Common myeloid progenitor, CD34-positive (primary cell): ENCODE results near the gene SNAI3.

ENCODE experiments used
- CTCF ChIA-PET: fragments of 350-600 bp; sonication (Branson Sonifier 250); formaldehyde crosslinking; loops from one replicate; lab custom pipeline; 2021; ENCODE audit warnings: antibody characterized with exemption; lab: Charles Lee
- POLR2A ChIA-PET: fragments of 350-600 bp; sonication (Branson Sonifier 250); formaldehyde crosslinking; loops from one replicate; lab custom pipeline; 2021; ENCODE audit warnings: antibody characterized with exemption; lab: Charles Lee
- DNase-seq, 3 donors: peaks; one replicate each; pipeline versions ENCODE4 v3.0.0 to v3.0.0-alpha.2; 2013
- H3K27ac ChIP-seq, 2 experiments: 1 replicate in 1 of 2; 2 replicates in 1 of 2; pipeline ENCODE4 v1.7.0; 2013; ENCODE audit warnings: inconsistent platforms in 2 of 2, low read length in 2 of 2, mild to moderate bottlenecking in 2 of 2, low read depth in 1 of 2, moderate library complexity in 1 of 2; ENCODE audit not compliant: severe bottlenecking in 2 of 2, insufficient read depth in 1 of 2, poor library complexity in 1 of 2
- H3K27me3 ChIP-seq, 5 experiments: replicated peaks in 2 of 5; 1 replicate in 3 of 5; 2 replicates in 2 of 5; pipeline versions ENCODE4 v1.6.1 to v1.7.0; 2013; ENCODE audit warnings: low read length in 4 of 5, mild to moderate bottlenecking in 2 of 5, moderate library complexity in 2 of 5, inconsistent platforms in 1 of 5; ENCODE audit not compliant: insufficient read depth in 5 of 5, control insufficient read depth in 4 of 5
- H3K36me3 ChIP-seq, 4 experiments: 1 replicate in 2 of 4; 2 replicates in 2 of 4; pipeline versions ENCODE4 v1.6.1 to v1.7.0; 2013; ENCODE audit warnings: low read length in 3 of 4, control low read depth in 1 of 4, mild to moderate bottlenecking in 1 of 4; ENCODE audit not compliant: control insufficient read depth in 4 of 4, insufficient read depth in 4 of 4
- H3K4me1 ChIP-seq, 4 experiments: 1 replicate in 3 of 4; 2 replicates in 1 of 4; pipeline versions ENCODE4 v1.6.1 to v1.7.1; 2013; ENCODE audit warnings: low read length in 3 of 4, mild to moderate bottlenecking in 3 of 4, control low read depth in 1 of 4, inconsistent platforms in 1 of 4, moderate library complexity in 1 of 4; ENCODE audit not compliant: control insufficient read depth in 4 of 4, insufficient read depth in 4 of 4; ENCODE audit errors: control extremely low read depth in 1 of 4
- H3K4me3 ChIP-seq, 7 experiments: 1 replicate in 4 of 7; 2 replicates in 3 of 7; pipeline versions ENCODE4 v1.5.1 to v1.7.0; 2013; ENCODE audit warnings: mild to moderate bottlenecking in 7 of 7, low read length in 6 of 7, moderate library complexity in 6 of 7, inconsistent platforms in 2 of 7, low read depth in 2 of 7, control low read depth in 1 of 7; ENCODE audit not compliant: insufficient read depth in 4 of 7, control insufficient read depth in 1 of 7; ENCODE audit errors: extremely low read depth in 1 of 7
- H3K9me3 ChIP-seq, 5 experiments: 1 replicate in 4 of 5; 2 replicates in 1 of 5; pipeline versions ENCODE4 v1.6.1 to v1.7.1; 2013; ENCODE audit warnings: low read length in 4 of 5, mild to moderate bottlenecking in 2 of 5, inconsistent platforms in 1 of 5, low read depth in 1 of 5, moderate library complexity in 1 of 5; ENCODE audit not compliant: control insufficient read depth in 4 of 5, insufficient read depth in 2 of 5; ENCODE audit errors: control extremely low read depth in 1 of 5
- WGBS: methylation state at CpG from one replicate; pipeline ENCODE4 v1.1.5; 2013; ENCODE audit not compliant: insufficient coverage; 5-methylcytosine and 5-hydroxymethylcytosine counted together

SNAI3 gene

DNA sequence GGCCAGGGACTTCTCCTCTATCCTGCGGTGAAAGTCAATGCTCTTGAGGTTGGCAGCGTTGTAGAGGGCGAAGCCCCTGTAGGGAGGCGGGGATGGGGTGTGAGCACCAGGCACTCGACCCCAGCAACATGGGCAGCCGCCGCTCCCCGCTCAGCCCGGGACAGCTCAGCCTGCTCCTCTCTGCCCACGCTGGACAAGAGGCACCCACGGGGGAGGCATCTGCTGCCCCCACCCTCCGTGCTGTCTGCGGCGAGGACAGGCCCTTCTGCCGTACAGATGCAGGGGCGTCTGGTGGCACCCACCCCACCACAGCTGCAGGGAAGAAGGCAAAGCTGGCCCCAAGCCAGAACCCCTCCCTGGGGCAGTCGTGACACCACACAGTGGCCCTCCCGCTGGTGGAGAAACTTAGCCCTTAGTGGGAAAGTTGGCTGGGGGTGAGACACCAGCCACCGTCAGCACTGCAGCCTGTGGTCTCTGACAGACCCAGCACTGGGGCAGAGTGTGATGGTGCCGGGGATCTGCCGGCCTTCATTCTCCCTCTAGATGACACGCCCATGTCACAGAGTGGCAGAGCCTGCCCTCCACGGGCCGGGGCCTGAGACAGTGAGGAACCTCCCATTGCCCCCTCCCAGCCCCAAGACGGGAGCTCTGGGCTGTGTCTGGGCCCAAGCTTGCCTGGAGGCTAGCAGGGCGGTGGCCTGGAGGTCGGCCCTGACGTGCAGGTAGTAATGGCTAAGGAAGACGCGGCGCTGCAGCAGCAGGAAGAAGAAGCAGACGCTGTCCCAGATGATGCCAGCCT lies 39.5 kb upstream of the SNAI3 start:
- Histone ChIP-seq H3K27ac (no peak overlapping the region), H3K27me3 (no peaks in the 10 kb centered on the region), H3K36me3 (peaks cover 27 to 84% (median 65%) of the 10 kb centered on the region in 4 experiments), H3K4me3 (no peak overlapping the region), H3K4me1 (no peaks in the 10 kb centered on the region), H3K9me3 (no peaks in the 10 kb centered on the region)
- POLR2A ChIA-PET: no interaction called here
- CTCF ChIA-PET: no interaction called here
- DNase-seq: no peak
- 97% methylated on average over 28 of the region's 32 CpGs for WGBS

DNA sequence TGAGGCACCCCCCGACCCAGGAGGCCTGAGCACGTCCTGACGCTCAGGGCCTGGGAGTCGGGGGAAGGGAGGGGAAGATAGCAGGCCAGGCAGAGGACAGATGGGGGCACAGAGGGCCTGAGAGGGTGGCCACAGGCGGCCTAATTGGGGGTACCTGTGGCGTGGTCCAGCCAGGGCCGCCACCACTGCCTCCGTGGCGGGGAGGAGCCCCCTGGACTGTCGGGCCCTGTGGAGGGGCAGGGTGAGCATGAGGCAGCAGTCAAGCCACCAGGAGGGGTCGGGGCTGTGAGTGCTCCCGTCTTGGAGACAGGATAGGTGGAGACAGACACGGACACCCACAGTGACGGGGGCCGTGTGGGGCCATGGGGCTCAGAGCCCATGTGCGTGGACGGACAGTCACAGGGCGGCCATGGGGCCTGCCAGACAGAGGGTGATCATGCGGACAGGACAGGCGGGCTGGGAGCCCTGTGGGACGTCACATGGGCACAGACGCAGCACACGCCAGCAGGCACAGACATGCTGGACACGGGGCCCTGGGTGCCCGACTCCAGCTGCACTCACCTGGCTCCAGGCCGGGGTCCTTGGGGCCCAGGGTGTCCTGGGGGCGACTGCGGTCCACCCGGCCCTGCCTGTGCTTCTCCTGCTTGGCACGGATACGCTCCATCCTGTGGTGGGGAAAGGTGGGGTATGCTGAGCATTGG lies 38.7 kb upstream of the SNAI3 start:
- no peak overlapping the region for H3K4me3 ChIP-seq
- no peaks in the 10 kb centered on the region for H3K9me3 ChIP-seq
- WGBS: 99% methylated on average over 24 of the region's 31 CpGs
- no peak for DNase-seq
- no peaks in the 10 kb centered on the region for H3K4me1 ChIP-seq
- ChIA-PET POLR2A (no interaction called here), CTCF (no interaction called here)
- no peaks in the 10 kb centered on the region for H3K27me3 ChIP-seq
- peaks cover 27 to 82% (median 63%) of the 10 kb centered on the region in 4 experiments for H3K36me3 ChIP-seq
- no peak overlapping the region for H3K27ac ChIP-seq

GRCh38 chr16:88723911-88724310 lies 37.6 kb upstream of the SNAI3 start:
- CTCF ChIA-PET: interaction anchor here (0.8 kb wide), 1 partner anchor 13 kb away, joined by 3 read pairs; no protein-coding TSS in a partner anchor
- peaks cover 31 to 91% (median 68%) of the 10 kb centered on the region in 4 experiments for H3K36me3 ChIP-seq

GRCh38 chr16:88723507-88723887 lies 37.2 kb upstream of the SNAI3 start:
- Histone ChIP-seq H3K27me3 (no peaks in the 10 kb centered on the region), H3K27ac (peak overlapping the region in 1 of 2 experiments; percentile 5), H3K4me1 (no peaks in the 10 kb centered on the region), H3K9me3 (no peaks in the 10 kb centered on the region), H3K4me3 (no peak overlapping the region), H3K36me3 (peaks cover 34 to 95% (median 72%) of the 10 kb centered on the region in 4 experiments)
- 100% methylated on average over 6 of the region's 8 CpGs for WGBS
- no peak for DNase-seq
- ChIA-PET CTCF (interaction anchor here (0.8 to 1.2 kb wide), 2 partner anchors 13 to 14 kb away, joined by 3 to 5 read pairs; no protein-coding TSS in a partner anchor), POLR2A (no interaction called here)

More at GRCh38 chr16:88723911-88724310, 37.6 kb upstream of the SNAI3 start:
- no peak overlapping the region for H3K27ac ChIP-seq
- 98% methylated on average over 13 of the region's 17 CpGs for WGBS
- no peaks in the 10 kb centered on the region for H3K4me1 ChIP-seq
- POLR2A ChIA-PET: no interaction called here
- H3K9me3 ChIP-seq: no peaks in the 10 kb centered on the region
- DNase-seq: no peak
- no peaks in the 10 kb centered on the region for H3K27me3 ChIP-seq
- no peak overlapping the region for H3K4me3 ChIP-seq

DNA sequence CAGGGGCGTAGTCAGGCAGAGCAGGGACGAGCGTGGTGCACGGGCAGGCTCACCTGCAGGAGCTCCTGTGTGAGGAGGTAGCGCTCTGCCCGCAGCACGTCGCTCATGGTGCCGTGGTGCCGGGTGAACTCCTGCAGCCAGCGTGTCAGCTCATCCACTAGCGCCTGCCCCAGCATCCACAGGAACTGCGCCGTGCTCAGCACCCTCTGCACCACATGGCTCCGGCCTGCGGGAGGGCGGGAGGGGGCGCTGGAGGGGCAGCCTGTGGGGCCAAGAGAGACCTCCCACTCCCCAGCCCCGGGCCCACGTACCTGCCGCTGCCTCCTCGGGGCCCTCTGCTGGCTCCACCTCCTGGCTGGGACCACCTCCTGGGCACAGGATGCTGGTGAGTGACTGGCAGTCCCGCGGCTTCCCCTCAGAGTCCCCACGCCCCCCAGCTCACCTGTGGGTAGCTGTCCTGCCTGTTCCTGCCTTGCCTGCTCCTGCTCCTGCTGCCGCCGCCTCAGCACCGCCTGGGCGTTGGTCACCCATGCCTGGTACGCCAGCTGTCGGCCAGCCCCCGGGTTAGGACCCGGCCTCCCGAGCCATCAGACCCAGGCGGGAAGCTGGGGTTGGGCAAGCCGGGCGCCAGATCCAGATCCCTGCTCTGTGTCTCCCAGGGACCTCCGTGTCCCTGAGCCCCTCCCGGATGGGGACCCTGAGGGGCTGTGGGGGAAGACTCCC lies 36.6 kb upstream of the SNAI3 start:
- peak overlapping the region in 1 of 2 experiments; percentile 5 for H3K27ac ChIP-seq
- H3K27me3 ChIP-seq: no peaks in the 10 kb centered on the region
- 95% methylated on average over 37 of the region's 39 CpGs for WGBS
- H3K4me3 ChIP-seq: no peak overlapping the region
- no peaks in the 10 kb centered on the region for H3K9me3 ChIP-seq
- CTCF ChIA-PET: interaction anchor here (0.6 to 1.2 kb wide), 2 partner anchors 14 to 17 kb away, joined by 3 to 5 read pairs; no protein-coding TSS in a partner anchor
- H3K4me1 ChIP-seq: no peaks in the 10 kb centered on the region
- POLR2A ChIA-PET: no interaction called here
- DNase-seq: no peak
- peaks cover 36 to 97% (median 76%) of the 10 kb centered on the region in 4 experiments for H3K36me3 ChIP-seq

DNA sequence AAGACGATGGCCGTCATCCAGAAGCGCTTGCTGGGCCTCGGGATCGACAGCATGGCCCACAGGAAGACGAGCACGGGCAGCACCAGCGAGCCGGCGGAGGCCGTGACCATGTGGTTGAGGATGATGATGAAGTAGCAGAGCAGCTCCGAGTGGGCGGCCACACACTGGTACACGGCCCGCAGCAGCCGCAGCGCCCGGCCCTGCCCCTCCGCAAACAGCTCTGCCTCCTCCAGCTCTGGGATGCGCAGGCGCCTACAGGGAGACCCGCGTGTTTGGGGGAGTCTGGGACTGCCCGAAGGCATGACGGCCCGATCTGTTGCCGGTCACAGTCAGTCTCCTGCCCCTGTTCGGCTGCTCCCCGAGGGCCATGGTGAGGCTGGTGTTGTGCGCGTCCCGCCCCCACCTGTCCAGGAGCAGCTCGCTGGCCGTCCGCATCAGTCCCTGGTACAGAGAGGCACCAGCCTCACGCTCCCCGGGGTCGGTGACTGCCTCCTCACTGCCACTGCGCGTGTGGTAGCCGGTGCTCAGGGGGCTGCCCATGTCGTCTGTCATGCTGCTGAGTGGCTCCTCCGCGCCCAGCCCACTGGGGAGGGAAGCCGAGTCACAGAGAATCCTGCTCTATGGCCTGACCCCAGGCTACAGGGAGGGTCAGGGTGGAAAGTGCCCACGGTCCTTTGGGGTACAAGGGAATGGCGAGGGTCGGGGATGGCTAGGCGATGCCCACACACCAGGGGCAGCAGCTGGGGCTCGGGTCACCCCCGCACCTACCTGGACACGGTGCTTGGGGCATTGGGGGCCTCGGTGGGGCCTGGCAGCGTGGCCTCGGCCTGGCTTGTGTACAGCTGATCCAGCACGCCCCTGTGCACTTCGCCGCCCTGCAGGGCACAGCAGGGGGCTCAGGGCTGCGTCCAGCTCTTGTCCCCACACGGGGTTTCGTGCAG lies 35.8 kb upstream of the SNAI3 start:
- H3K27me3 ChIP-seq: no peaks in the 10 kb centered on the region
- no peak for DNase-seq
- H3K4me1 ChIP-seq: no peaks in the 10 kb centered on the region
- peaks cover 35 to 97% (median 76%) of the 10 kb centered on the region in 4 experiments for H3K36me3 ChIP-seq
- no peaks in the 10 kb centered on the region for H3K9me3 ChIP-seq
- H3K4me3 ChIP-seq: no peak overlapping the region
- no peak overlapping the region for H3K27ac ChIP-seq
- CTCF ChIA-PET: interaction anchor here (0.9 to 1.2 kb wide), 2 partner anchors 15 to 21 kb away, joined by 3 to 5 read pairs; no protein-coding TSS in a partner anchor
- POLR2A ChIA-PET: no interaction called here
- 97% methylated on average over 59 of the region's 61 CpGs for WGBS
